NOMO-1 treated with DMSO at 0.1 percent for 48 hours (cell line): ENCODE data around the gene ADGRD2.
A peak's percentile ranks its signal among the peaks of the same experiment; 100 is the strongest.

Experiments
- DNase-seq: peaks from one replicate; lab custom pipeline; 2025; ENCODE audit not compliant: unreplicated experiment; lab: John Stamatoyannopoulos, UW

ADGRD2 gene

GRCh38 chr9:124477648-124478285 is 27.5 kb downstream of the ADGRD2 start:
- DNase-seq = no peak

GRCh38 chr9:124478354-124478753 is 28.1 kb downstream of the ADGRD2 start:
- no peak for DNase-seq

- no peak for DNase-seq
These were observed 29.1 kb downstream of the ADGRD2 start for GRCh38 chr9:124479371-124479770.

- DNase-seq = no peak
These were observed 29.8 kb downstream of the ADGRD2 start for GRCh38 chr9:124479947-124480620.

- peak; percentile 10 for DNase-seq
These were observed 30.4 kb downstream of the ADGRD2 start for GRCh38 chr9:124480621-124480981.

GRCh38 chr9:124481115-124481514 is 30.9 kb downstream of the ADGRD2 start:
- peak; percentile 28 for DNase-seq

GRCh38 chr9:124482431-124483031 is 32.3 kb downstream of the ADGRD2 start:
- DNase-seq = no peak

GRCh38 chr9:124483481-124483880 is 33.2 kb downstream of the ADGRD2 start:
- no peak for DNase-seq

GRCh38 chr9:124485201-124485600 is 35.0 kb downstream of the ADGRD2 start:
- no peak for DNase-seq

GRCh38 chr9:124485936-124486335 is 35.7 kb downstream of the ADGRD2 start:
- DNase-seq = no peak

- no peak for DNase-seq
These were observed 36.6 kb downstream of the ADGRD2 start for GRCh38 chr9:124486778-124487259.

- no peak for DNase-seq
These were observed 37.3 kb downstream of the ADGRD2 start for GRCh38 chr9:124487260-124488182.

GRCh38 chr9:124488641-124489210 is 38.5 kb downstream of the ADGRD2 start:
- DNase-seq = no peak

- no peak for DNase-seq
These were observed 39.0 kb downstream of the ADGRD2 start for GRCh38 chr9:124489222-124489621.

GRCh38 chr9:124490004-124490403 is 39.8 kb downstream of the ADGRD2 start:
- DNase-seq = no peak

- no peak for DNase-seq
These were observed 41.1 kb downstream of the ADGRD2 start for GRCh38 chr9:124491049-124491975.

- no peak for DNase-seq
These were observed 42.6 kb downstream of the ADGRD2 start for GRCh38 chr9:124492818-124493217.

- no peak for DNase-seq
These were observed 43.0 kb downstream of the ADGRD2 start for GRCh38 chr9:124493218-124493617.

GRCh38 chr9:124493794-124494479 is 43.7 kb downstream of the ADGRD2 start:
- DNase-seq = no peak
